Gastroesophageal sphincter (tissue), 4 donors: ENCODE data around the gene CDIP1. TPM values are rescaled to one million over a fixed set of nuclear protein-coding genes. Genes with fewer than 3 reads are reported as not detected.

Source experiments
- ATAC-seq: fragments of 150-250 bp; one replicate; pipeline ENCODE4 v1.9.1; 2016; ENCODE audit warnings: mild to moderate bottlenecking, moderate library complexity
- H3K27ac ChIP-seq, 4 donors: fragments of 200-600 bp; sonication (generic) in 3 of 4; 1 replicate in 3 of 4; 2 replicates in 1 of 4; pipeline ENCODE4 v1.5.1; 2016 to 2019
- H3K27me3 ChIP-seq: fragments of 200-600 bp; sonication (generic); one replicate; pipeline ENCODE4 v1.5.1; 2019
- H3K36me3 ChIP-seq, 2 donors: fragments of 200-600 bp; sonication (generic); one replicate each; pipeline ENCODE4 v1.5.1; 2019; ENCODE audit warnings: control low read depth in 1 of 2
- H3K4me1 ChIP-seq, 3 donors: fragments of 200-600 bp; sonication (generic); 1 replicate in 2 of 3; 2 replicates in 1 of 3; pipeline ENCODE4 v1.5.1; 2016 to 2019; ENCODE audit warnings: control low read depth in 2 of 3
- H3K4me3 ChIP-seq, 2 donors: fragments of 200-600 bp; sonication (generic); one replicate each; pipeline ENCODE4 v1.5.1; 2019; ENCODE audit warnings: mild to moderate bottlenecking in 1 of 2, moderate library complexity in 1 of 2
- H3K9me3 ChIP-seq, 3 donors: fragments of 200-600 bp; sonication (generic); one replicate each; pipeline ENCODE4 v1.5.1; 2017 to 2019; ENCODE audit warnings: control low read depth in 2 of 3
- CTCF ChIP-seq, 4 experiments: fragments of 200-600 bp in 2 of 4; fragments of 450-650 bp in 2 of 4; sonication (generic) in 1 of 4; IDR thresholded peaks; one replicate each; pipeline ENCODE4 v1.5.1; 2017 to 2019; ENCODE audit warnings: antibody characterized with exemption in 4 of 4, mild to moderate bottlenecking in 2 of 4, moderate library complexity in 2 of 4
- EP300 ChIP-seq: sonication (generic); formaldehyde crosslinking; IDR thresholded peaks from one replicate; pipeline ENCODE4 v1.6.1; 2017; ENCODE audit warnings: antibody characterized with exemption, mild to moderate bottlenecking
- POLR2A ChIP-seq, 2 donors: fragments of 450-650 bp; IDR thresholded peaks; one replicate each; pipeline ENCODE4 v1.6.1; 2017; ENCODE audit warnings: antibody characterized with exemption in 2 of 2, mild to moderate bottlenecking in 2 of 2, moderate library complexity in 1 of 2
- POLR2AphosphoS5 ChIP-seq: sonication (generic); formaldehyde crosslinking; IDR thresholded peaks from one replicate; pipeline ENCODE4 v1.6.1; 2017; ENCODE audit warnings: antibody characterized with exemption
- WGBS, 2 donors: methylation state at CpG; one replicate each; pipeline ENCODE4 v1.1.5; 2018; ENCODE audit warnings: low coverage in 1 of 2; 5-methylcytosine and 5-hydroxymethylcytosine counted together
- total RNA-seq, 4 donors: library from RNA; depleted of rRNA; stranded (reverse); fragments of >200 nt; gene quantifications; one replicate each; pipeline ENCODE4 v1.1.0, GENCODE V29; 2016

CDIP1 gene
- total RNA-seq, 4 donors from 2014 or later = 13.2 to 31.5 (median 18.7) TPM

GRCh38 chr16:4517812-4518680 is 20.5 kb downstream of the CDIP1 start:
- WGBS, 2 donors = 72 to 85% methylated on average over 5 to 7 of the region's 12 CpGs
- no peak overlapping the region for H3K4me3 ChIP-seq
- no peak for ATAC-seq
- TF ChIP-seq CTCF (IDR thresholded peaks at IDR 0.05) (peak in 2 of 4 experiments; percentile 43 to 56), EP300 (no peak), POLR2AphosphoS5 (no peak), POLR2A (IDR thresholded peaks at IDR 0.05) (no peak)
- H3K27ac ChIP-seq = no peak overlapping the region
- H3K36me3 ChIP-seq = peaks cover 0 to 21% of the 10 kb centered on the region in 2 donors
- H3K27me3 ChIP-seq = no peaks in the 10 kb centered on the region
- H3K9me3 ChIP-seq = no peaks in the 10 kb centered on the region
- H3K4me1 ChIP-seq = peaks cover 0 to 60% (median 27%) of the 10 kb centered on the region in 3 donors

- no peaks in the 10 kb centered on the region for H3K9me3 ChIP-seq
- H3K27me3 ChIP-seq = no peaks in the 10 kb centered on the region
- H3K4me1 ChIP-seq = peaks cover 0 to 59% (median 28%) of the 10 kb centered on the region in 3 donors
- 25 to 28% methylated on average over 5 of the region's 5 CpGs for WGBS, 2 donors
- peak overlapping the region in 3 of 4 donors; percentile 38 to 67 (median 56) for H3K27ac ChIP-seq
- no peak overlapping the region for H3K4me3 ChIP-seq
- H3K36me3 ChIP-seq = peaks cover 0 to 32% of the 10 kb centered on the region in 2 donors
- TF ChIP-seq POLR2A (IDR thresholded peaks at IDR 0.05) (no peak), CTCF (IDR thresholded peaks at IDR 0.05) (no peak)
- ATAC-seq = peak; percentile 22
Observed at GRCh38 chr16:4515611-4516233, 22.9 kb downstream of the CDIP1 start.

- ATAC-seq = no peak
- peaks cover 0 to 59% (median 28%) of the 10 kb centered on the region in 3 donors for H3K4me1 ChIP-seq
- no peaks in the 10 kb centered on the region for H3K27me3 ChIP-seq
Observed at GRCh38 chr16:4514606-4515005, 24.0 kb downstream of the CDIP1 start.

GRCh38 chr16:4513881-4514280 is 24.7 kb downstream of the CDIP1 start:
- ATAC-seq = no peak
- Histone ChIP-seq H3K9me3 (no peaks in the 10 kb centered on the region), H3K4me3 (no peak overlapping the region), H3K27me3 (no peaks in the 10 kb centered on the region), H3K36me3 (peaks cover 0 to 50% of the 10 kb centered on the region in 2 donors), H3K27ac (peak overlapping the region in 3 of 4 donors; percentile 56 to 69 (median 67)), H3K4me1 (peaks cover 0 to 59% (median 28%) of the 10 kb centered on the region in 3 donors)
- TF ChIP-seq EP300 = no peak
- no CpG with 5 or more reads among the region's 7 CpGs for WGBS, 2 donors

More at GRCh38 chr16:4514606-4515005, 24.0 kb downstream of the CDIP1 start:
- peaks cover 0 to 43% of the 10 kb centered on the region in 2 donors for H3K36me3 ChIP-seq
- H3K9me3 ChIP-seq = no peaks in the 10 kb centered on the region
- TF ChIP-seq POLR2AphosphoS5 = no peak
- TF ChIP-seq EP300 = no peak
- no peak for TF ChIP-seq CTCF (IDR thresholded peaks at IDR 0.05)
- no peak for TF ChIP-seq POLR2A (IDR thresholded peaks at IDR 0.05)
- no peak overlapping the region for H3K4me3 ChIP-seq
- WGBS, 2 donors = no CpG with 5 or more reads among the region's 7 CpGs
- peak overlapping the region in 3 of 4 donors; percentile 56 to 69 (median 67) for H3K27ac ChIP-seq

- Histone ChIP-seq H3K4me1 (peaks cover 0 to 59% (median 28%) of the 10 kb centered on the region in 3 donors), H3K27ac (peak overlapping the region in 2 of 4 donors; percentile 19 to 44)
Observed at GRCh38 chr16:4513086-4513860, 25.3 kb downstream of the CDIP1 start.

More at GRCh38 chr16:4513086-4513860, 25.3 kb downstream of the CDIP1 start:
- 71 to 80% methylated on average over 1 of the region's 19 CpGs for WGBS, 2 donors
- Histone ChIP-seq H3K9me3 (no peaks in the 10 kb centered on the region), H3K36me3 (peaks cover 0 to 56% of the 10 kb centered on the region in 2 donors), H3K27me3 (no peaks in the 10 kb centered on the region), H3K4me3 (no peak overlapping the region)
- TF ChIP-seq EP300 (no peak), CTCF (IDR thresholded peaks at IDR 0.05) (no peak), POLR2A (IDR thresholded peaks at IDR 0.05) (no peak), POLR2AphosphoS5 (no peak)
- no peak for ATAC-seq
